AG04449 (cell line): ENCODE results near the gene CPXM2.

Source experiments
- CTCF ChIA-PET: fragments of 350-600 bp; formaldehyde crosslinking; extraction: SDS; loops from one replicate; lab custom pipeline; 2021; ENCODE audit warnings: antibody characterized with exemption; lab: Yijun Ruan, JAX
- POLR2A ChIA-PET: fragments of 400-600, 350-600 bp; formaldehyde crosslinking; extraction: SDS; loops from one replicate; lab custom pipeline; 2020; ENCODE audit warnings: antibody characterized with exemption, inconsistent platforms; lab: Yijun Ruan, JAX
- DNase-seq: peaks from one replicate; pipeline ENCODE4 v3.0.0-alpha.2; 2010; ENCODE audit warnings: low read depth, low spot score
- H3K4me3 ChIP-seq: 2 replicates; pipeline ENCODE4 v1.5.1; 2011; ENCODE audit warnings: low read depth, mild to moderate bottlenecking, control low read depth, low read length
- CTCF ChIP-seq: IDR thresholded peaks from one replicate; pipeline ENCODE4 v1.5.1; 2011; ENCODE audit warnings: mild to moderate bottlenecking, moderate library complexity, low read length, control low read depth, inconsistent platforms; ENCODE audit not compliant: insufficient read depth; ENCODE audit errors: missing control alignments

CPXM2 gene

GRCh38 chr10:123747426-123747825 is 144.2 kb downstream of the CPXM2 start:
- H3K4me3 ChIP-seq = no peak overlapping the region
- CTCF ChIA-PET = no interaction called here
- TF ChIP-seq CTCF = no peak
- POLR2A ChIA-PET = no interaction called here
- no peak for DNase-seq

- TF ChIP-seq CTCF = no peak
- DNase-seq = no peak
- CTCF ChIA-PET = no interaction called here
- H3K4me3 ChIP-seq = no peak overlapping the region
- POLR2A ChIA-PET = no interaction called here
Measured at GRCh38 chr10:123746942-123747341, 144.7 kb downstream of the CPXM2 start.

- no peak overlapping the region for H3K4me3 ChIP-seq
- no peak for DNase-seq
- ChIA-PET POLR2A (no interaction called here), CTCF (no interaction called here)
- no peak for TF ChIP-seq CTCF
Measured at GRCh38 chr10:123746520-123746919, 145.1 kb downstream of the CPXM2 start.

- no peak for DNase-seq
- POLR2A ChIA-PET = no interaction called here
- H3K4me3 ChIP-seq = no peak overlapping the region
- TF ChIP-seq CTCF = no peak
- CTCF ChIA-PET = no interaction called here
Measured at GRCh38 chr10:123746061-123746460, 145.5 kb downstream of the CPXM2 start.

GRCh38 chr10:123744224-123744536 is 147.4 kb downstream of the CPXM2 start:
- ChIA-PET CTCF (no interaction called here), POLR2A (no interaction called here)
- H3K4me3 ChIP-seq = no peak overlapping the region
- no peak for TF ChIP-seq CTCF
- DNase-seq = no peak

GRCh38 chr10:123743441-123744223 is 148.0 kb downstream of the CPXM2 start:
- DNase-seq = no peak

More at GRCh38 chr10:123743441-123744223, 148.0 kb downstream of the CPXM2 start:
- TF ChIP-seq CTCF = no peak
- POLR2A ChIA-PET = no interaction called here
- CTCF ChIA-PET = interaction anchor here (1.7 kb wide), 1 partner anchor 52 kb away, joined by 3 read pairs; no protein-coding TSS in a partner anchor
- H3K4me3 ChIP-seq = no peak overlapping the region
